ENCODE results near the gene ASPHD2.
"Not testable (repeated sequence)": the region's sequence is repeated elsewhere in the genome, so short reads cannot be mapped to it uniquely, and the experiment has no call there.

ASPHD2 gene

DNA sequence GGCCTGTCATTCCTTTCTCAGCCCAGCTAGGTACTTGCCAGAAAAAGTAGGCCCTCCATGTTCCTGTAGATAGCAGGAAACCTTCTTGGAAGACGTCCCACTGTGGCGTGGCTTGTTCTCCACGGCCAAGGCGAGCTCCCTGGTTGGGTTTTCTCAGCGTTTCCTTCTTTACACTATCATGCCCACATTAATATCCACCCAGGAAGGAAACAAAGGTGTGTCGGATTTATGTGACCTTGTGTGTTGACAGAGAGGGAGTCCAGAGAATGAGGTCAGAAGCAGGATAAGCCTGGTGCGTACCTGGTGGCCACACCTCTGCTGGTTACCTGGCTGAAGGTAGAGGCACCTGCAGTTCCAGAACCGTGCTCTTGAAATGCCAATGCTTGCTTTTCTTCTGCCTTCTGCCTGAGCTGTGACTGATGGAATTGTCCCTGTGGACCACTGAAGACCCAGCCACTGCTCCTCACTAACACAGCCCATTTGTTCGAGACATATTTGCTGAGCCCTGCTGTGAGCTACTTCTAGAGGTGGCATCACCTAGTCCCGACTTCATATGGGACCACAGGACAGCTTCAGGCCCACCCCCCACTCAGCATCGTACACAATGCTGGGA, 7.9 kb downstream of the ASPHD2 start:
- no peak for DNase-seq (ENCODE audit: low spot score)
- TF ChIP-seq, protein P1, sequence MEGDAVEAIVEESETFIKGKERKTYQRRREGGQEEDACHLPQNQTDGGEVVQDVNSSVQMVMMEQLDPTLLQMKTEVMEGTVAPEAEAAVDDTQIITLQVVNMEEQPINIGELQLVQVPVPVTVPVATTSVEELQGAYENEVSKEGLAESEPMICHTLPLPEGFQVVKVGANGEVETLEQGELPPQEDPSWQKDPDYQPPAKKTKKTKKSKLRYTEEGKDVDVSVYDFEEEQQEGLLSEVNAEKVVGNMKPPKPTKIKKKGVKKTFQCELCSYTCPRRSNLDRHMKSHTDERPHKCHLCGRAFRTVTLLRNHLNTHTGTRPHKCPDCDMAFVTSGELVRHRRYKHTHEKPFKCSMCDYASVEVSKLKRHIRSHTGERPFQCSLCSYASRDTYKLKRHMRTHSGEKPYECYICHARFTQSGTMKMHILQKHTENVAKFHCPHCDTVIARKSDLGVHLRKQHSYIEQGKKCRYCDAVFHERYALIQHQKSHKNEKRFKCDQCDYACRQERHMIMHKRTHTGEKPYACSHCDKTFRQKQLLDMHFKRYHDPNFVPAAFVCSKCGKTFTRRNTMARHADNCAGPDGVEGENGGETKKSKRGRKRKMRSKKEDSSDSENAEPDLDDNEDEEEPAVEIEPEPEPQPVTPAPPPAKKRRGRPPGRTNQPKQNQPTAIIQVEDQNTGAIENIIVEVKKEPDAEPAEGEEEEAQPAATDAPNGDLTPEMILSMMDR (IDR thresholded peaks at IDR 0.05; ENCODE audit: extremely low read depth, insufficient read depth, missing control alignments) = no peak
- in situ Hi-C loops (cut with MboI; ENCODE audit: low pct_unique_long_range_greater_than_20kb, low sequenced_read_pairs, unreplicated experiment) = no loop called here

DNA sequence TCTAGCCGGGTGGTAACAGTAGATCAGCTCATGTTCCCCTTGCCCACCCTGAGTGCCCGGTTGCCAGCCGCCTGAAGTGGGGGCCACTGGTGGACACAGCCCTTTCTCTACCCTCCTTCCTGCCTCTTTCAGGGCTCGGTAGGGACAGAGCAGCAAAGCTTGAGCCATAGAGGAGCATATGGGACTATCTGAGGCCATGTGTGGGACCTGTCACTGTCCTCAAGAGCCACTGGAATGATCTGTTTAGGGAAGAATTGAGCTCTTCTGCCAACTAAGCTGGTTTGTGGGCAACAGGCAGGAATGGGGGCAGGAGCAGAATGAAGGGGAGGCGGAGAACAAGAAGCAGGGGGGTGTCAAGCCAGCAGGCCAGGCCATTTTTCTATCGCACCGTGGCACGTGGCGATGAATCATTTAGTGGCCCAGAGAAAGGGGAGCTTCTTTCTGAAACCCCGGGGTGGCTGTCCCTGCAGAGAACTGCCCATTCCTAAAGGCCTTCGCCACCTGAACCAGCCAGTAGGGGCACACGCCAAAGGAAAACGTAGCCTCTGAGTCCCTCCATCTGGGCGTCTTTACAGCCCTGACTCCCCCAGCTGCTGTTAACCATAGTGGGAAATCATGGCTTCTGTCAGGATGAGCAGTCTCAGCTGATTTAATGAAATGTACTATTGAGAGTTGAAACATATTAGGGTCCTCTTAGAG, 8.8 kb downstream of the ASPHD2 start:
- TF ChIP-seq, protein P1 (IDR thresholded peaks at IDR 0.05; ENCODE audit: extremely low read depth, insufficient read depth, missing control alignments) = no peak
- in situ Hi-C loops (cut with MboI; ENCODE audit: low pct_unique_long_range_greater_than_20kb, low sequenced_read_pairs, unreplicated experiment) = no loop called here
- no peak for DNase-seq (ENCODE audit: low spot score)

DNA sequence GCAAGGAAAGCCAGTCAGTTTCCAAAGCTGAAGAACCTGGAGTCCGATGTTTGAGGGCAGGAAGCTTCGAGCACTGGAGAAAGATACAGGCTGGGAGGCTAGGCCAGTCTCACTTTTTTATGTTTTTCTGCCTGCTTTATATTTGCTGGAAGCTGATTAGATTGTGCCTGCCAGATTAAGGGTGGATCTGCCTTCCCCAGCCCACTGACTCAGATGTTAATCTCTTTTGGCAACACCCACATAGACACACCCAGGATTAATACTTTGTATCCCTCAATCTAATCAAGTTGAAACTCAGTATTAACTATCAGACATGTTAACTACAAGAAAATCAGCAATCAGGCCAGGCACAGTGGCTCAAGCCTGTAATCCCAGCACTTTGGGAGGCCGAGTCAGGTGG, 9.7 kb downstream of the ASPHD2 start:
- DNase-seq (ENCODE audit: low spot score); in situ Hi-C loops (cut with MboI; ENCODE audit: low pct_unique_long_range_greater_than_20kb, low sequenced_read_pairs, unreplicated experiment): not testable (repeated sequence)

DNA sequence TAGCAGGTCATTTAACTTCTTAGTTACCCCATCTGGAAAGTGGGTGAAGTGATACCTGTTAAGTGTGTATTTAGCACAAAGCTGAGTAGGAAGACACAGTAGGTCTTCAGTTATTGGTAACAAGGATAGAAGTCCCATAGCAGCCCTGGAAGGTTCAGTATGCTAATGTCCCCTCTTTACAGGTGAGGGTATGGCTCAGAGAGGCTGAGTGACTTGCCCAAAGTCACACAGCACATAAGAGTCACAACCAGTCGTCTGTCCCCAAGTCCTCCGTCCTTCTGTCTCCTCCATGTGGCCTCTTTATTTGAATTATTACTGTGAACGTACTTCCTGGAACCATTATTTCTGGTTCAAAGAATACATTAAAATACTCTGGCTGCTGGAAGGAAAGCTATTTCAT, 10.5 kb downstream of the ASPHD2 start:
- in situ Hi-C loops (cut with MboI; ENCODE audit: low pct_unique_long_range_greater_than_20kb, low sequenced_read_pairs, unreplicated experiment) = no loop called here
- no peak for DNase-seq (ENCODE audit: low spot score)
- TF ChIP-seq, protein P1 (IDR thresholded peaks at IDR 0.05; ENCODE audit: extremely low read depth, insufficient read depth, missing control alignments) = no peak

DNA sequence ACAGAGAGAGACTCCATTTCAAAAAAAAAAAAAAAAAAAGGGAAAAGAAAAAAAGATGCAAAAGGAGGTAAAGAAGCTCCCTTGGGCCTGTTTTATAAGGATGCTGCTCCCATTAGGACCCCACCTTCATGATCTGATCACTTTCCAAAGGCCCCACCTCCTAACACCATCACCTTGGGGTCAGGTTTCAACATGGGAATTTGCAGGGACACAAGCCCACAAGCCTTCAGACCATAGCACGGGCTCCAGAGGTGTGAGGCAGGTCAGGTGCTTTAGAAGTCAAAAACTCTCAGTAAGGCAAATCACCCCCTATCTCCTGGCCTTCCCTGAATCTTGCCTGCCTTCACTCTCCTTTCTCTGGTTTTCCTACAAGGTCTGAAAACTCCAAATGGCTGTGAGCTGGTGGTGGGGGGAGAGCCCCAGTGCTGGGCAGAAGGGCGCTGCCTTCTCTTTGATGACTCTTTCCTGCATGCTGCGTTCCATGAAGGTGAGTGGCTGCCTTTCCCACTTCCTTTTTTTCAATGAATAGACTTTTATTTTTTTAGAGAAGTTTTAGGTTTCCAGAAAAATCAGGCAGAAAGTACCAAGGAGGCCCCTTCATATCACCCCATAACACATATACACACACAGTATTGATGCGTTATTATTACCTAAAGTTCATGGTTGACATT, 13.2 kb downstream of the ASPHD2 start:
- TF ChIP-seq, protein P1 (IDR thresholded peaks at IDR 0.05; ENCODE audit: extremely low read depth, insufficient read depth, missing control alignments) = no peak
- no peak for DNase-seq (ENCODE audit: low spot score)
- in situ Hi-C loops (cut with MboI; ENCODE audit: low pct_unique_long_range_greater_than_20kb, low sequenced_read_pairs, unreplicated experiment) = no loop called here

DNA sequence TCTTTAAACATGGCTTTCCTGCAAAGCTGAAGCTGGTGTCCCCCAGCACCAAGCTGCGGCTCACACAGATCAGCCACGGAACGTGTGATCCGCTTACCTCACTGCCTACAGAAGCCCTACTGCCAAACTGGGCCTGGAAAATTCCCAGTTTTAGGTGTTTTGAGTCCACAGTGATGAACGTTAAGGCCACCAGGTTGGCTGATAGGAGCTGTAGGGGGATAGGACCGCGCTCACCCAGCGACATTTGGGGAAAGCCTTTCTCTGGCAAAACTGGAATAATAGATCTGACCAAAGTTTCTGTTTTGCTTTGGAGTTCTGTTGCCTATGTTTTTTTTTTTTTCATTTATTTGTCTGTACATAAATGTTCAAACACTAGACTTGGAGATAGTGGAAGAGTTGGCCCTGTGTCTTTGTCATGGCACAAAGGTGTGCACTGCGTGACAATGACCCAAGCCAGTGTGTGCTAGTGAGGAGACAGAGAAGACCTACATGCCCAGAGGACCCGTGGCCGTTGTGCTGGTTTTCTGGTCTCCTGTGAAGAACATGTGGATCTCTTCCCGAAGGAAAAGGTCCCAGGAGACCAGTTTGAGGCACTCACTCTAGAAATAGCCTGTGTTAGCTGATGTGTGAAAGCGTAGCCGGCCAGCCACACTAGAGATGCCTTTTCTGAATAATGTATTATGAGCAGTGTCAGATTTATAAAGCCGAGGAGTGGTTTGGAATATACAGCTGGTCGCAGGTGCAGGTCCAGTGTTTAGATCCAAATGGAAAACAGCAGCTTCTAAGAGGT, 15.0 kb downstream of the ASPHD2 start:
- TF ChIP-seq, protein P1 (IDR thresholded peaks at IDR 0.05; ENCODE audit: extremely low read depth, insufficient read depth, missing control alignments) = no peak
- in situ Hi-C loops (cut with MboI; ENCODE audit: low pct_unique_long_range_greater_than_20kb, low sequenced_read_pairs, unreplicated experiment) = no loop called here
- DNase-seq (ENCODE audit: low spot score) = no peak

All from GM13977 (cell line).